GM23338 (cell line): ENCODE results near the gene CLCN2.

Source experiments
- EZH2phosphoT487 ChIP-seq: fragments of 200-600 bp; sonication (generic); IDR thresholded peaks from one replicate; pipeline ENCODE4 v1.8.1; 2018; ENCODE audit warnings: antibody characterized with exemption; ENCODE audit not compliant: unreplicated experiment
- POLR2AphosphoS5 ChIP-seq: IDR thresholded peaks from 2 replicates; pipeline ENCODE4 v1.6.1; 2016; ENCODE audit warnings: antibody characterized with exemption, low read depth
- TF ChIP-seq, protein P1 (sequence below), 2 experiments: fragments of 200-600 bp in 1 of 2; sonication (generic) in 1 of 2; conservative IDR thresholded peaks; 2 replicates each; pipeline versions ENCODE4 v1.5.1 to v1.6.1; 2016 to 2017; ENCODE audit warnings: antibody characterized with exemption in 2 of 2, low read depth in 2 of 2, mild to moderate bottlenecking in 2 of 2, moderate library complexity in 1 of 2

DNA sequence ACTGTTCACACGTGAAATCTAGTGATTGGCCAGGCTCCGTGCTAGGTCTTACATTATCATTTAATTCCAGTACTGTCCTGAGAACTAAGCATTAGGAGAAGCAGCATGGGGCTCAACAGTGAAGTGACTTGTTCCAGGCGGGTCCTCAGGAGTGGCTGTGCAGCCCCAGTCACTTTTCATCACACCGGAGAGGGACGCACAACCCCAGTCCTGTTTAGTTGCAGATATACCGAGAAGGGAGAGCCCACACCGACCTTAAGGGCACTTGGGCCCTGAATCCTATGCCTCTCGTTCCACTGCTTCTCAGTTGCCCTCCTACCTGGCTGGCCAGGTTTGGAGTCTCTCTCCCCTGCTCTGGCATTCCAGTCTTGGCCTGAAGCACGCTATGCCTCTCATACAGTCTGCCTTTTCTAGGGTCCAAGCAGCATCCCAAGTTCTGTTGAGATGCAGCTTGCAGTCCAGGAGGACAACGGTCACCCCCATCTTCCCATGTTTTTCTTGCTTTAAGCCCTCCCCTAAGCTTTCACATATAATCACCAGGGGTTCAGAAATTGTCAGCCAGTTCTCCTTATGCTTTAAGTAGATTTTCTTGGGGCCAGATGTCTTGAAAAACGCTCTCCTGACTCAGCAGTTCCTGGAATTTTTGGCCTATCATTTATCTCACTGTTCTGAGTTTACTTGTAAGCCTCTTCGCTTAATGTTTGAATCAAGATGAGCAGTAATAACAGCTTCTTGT is 13.9 kb downstream of the CLCN2 start:
- TF ChIP-seq, protein P1, sequence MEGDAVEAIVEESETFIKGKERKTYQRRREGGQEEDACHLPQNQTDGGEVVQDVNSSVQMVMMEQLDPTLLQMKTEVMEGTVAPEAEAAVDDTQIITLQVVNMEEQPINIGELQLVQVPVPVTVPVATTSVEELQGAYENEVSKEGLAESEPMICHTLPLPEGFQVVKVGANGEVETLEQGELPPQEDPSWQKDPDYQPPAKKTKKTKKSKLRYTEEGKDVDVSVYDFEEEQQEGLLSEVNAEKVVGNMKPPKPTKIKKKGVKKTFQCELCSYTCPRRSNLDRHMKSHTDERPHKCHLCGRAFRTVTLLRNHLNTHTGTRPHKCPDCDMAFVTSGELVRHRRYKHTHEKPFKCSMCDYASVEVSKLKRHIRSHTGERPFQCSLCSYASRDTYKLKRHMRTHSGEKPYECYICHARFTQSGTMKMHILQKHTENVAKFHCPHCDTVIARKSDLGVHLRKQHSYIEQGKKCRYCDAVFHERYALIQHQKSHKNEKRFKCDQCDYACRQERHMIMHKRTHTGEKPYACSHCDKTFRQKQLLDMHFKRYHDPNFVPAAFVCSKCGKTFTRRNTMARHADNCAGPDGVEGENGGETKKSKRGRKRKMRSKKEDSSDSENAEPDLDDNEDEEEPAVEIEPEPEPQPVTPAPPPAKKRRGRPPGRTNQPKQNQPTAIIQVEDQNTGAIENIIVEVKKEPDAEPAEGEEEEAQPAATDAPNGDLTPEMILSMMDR (conservative IDR thresholded peaks at IDR 0.05; ENCODE audit: low read depth in 2 of 2): no peak
- no peak for TF ChIP-seq EZH2phosphoT487
- no peak for TF ChIP-seq POLR2AphosphoS5
